Measurements from ENCODE around the gene ESR1. TPM values are rescaled to one million over a fixed set of nuclear protein-coding genes. Genes with fewer than 3 reads are reported as not detected.

The ESR1 gene
- under 0.01 TPM in 1 of 2 replicates, not detected in the other for total RNA-seq

DNA sequence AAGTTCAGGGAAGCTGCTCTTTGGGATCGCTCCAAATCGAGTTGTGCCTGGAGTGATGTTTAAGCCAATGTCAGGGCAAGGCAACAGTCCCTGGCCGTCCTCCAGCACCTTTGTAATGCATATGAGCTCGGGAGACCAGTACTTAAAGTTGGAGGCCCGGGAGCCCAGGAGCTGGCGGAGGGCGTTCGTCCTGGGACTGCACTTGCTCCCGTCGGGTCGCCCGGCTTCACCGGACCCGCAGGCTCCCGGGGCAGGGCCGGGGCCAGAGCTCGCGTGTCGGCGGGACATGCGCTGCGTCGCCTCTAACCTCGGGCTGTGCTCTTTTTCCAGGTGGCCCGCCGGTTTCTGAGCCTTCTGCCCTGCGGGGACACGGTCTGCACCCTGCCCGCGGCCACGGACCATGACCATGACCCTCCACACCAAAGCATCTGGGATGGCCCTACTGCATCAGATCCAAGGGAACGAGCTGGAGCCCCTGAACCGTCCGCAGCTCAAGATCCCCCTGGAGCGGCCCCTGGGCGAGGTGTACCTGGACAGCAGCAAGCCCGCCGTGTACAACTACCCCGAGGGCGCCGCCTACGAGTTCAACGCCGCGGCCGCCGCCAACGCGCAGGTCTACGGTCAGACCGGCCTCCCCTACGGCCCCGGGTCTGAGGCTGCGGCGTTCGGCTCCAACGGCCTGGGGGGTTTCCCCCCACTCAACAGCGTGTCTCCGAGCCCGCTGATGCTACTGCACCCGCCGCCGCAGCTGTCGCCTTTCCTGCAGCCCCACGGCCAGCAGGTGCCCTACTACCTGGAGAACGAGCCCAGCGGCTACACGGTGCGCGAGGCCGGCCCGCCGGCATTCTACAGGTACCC, at the start of gene ESR1:
ESR1 (plus strand) TSS at position 170 of the 858 bp plus-strand sequence; CDS start at position 401, 231 bp downstream.

